GM12864 (cell line): Measurements from ENCODE around the gene HDAC10.

Experiments used
- DNase-seq: peaks from one replicate; pipeline ENCODE4 v3.0.0-alpha.2; 2011; ENCODE audit warnings: low read depth
- H3K4me3 ChIP-seq: 2 replicates; pipeline ENCODE4 v1.5.1; 2011; ENCODE audit warnings: mild to moderate bottlenecking, low read depth, low read length, control low read depth
- CTCF ChIP-seq: IDR thresholded peaks from 2 replicates; pipeline ENCODE4 v1.5.1; 2011; ENCODE audit warnings: low read depth, mild to moderate bottlenecking, moderate library complexity, low read length, control low read depth, inconsistent platforms; ENCODE audit errors: missing control alignments

HDAC10 gene

GRCh38 chr22:50244420-50245213, 6.4 kb downstream of the HDAC10 start, which contains the start of gene TUBGCP6:
Gene TUBGCP6 (minus strand): TSS chr22:50245023. CDS start chr22:50244459, 564 bp downstream.
- peak within 1 kb of the TSS; percentile 93 for H3K4me3 ChIP-seq
- peak; percentile 37 for TF ChIP-seq CTCF
- DNase-seq, result peak; percentile 67

- peak overlapping the region; percentile 93 for H3K4me3 ChIP-seq
- TF ChIP-seq CTCF, result no peak
- DNase-seq, result no peak
These were observed 7.2 kb downstream of the HDAC10 start for GRCh38 chr22:50243685-50244419.

- H3K4me3 ChIP-seq, result peak overlapping the region; percentile 93
- DNase-seq, result no peak
- no peak for TF ChIP-seq CTCF
These were observed 8.6 kb downstream of the HDAC10 start for GRCh38 chr22:50242406-50242949.

- TF ChIP-seq CTCF, result no peak
These were observed 12.3 kb downstream of the HDAC10 start for GRCh38 chr22:50238755-50239154.

GRCh38 chr22:50236731-50237409, 14.2 kb downstream of the HDAC10 start:
- no peak for DNase-seq

More at GRCh38 chr22:50238755-50239154, 12.3 kb downstream of the HDAC10 start:
- no peak for DNase-seq
- no peak overlapping the region for H3K4me3 ChIP-seq

GRCh38 chr22:50233223-50233622, 17.8 kb downstream of the HDAC10 start:
- no peak for DNase-seq
- H3K4me3 ChIP-seq, result no peak overlapping the region
- TF ChIP-seq CTCF, result no peak

More at GRCh38 chr22:50236731-50237409, 14.2 kb downstream of the HDAC10 start:
- peak; percentile 63 for TF ChIP-seq CTCF
- no peak overlapping the region for H3K4me3 ChIP-seq
